ENCODE measurements around the gene VPS9D1. TPM values are rescaled to one million over a fixed set of nuclear protein-coding genes. Genes with fewer than 3 reads are reported as not detected.

The VPS9D1 gene
- total and polyA plus RNA-seq, 2 of the 4 experiments (the other 2 are of a cell fraction): 1.8 to 20.3 TPM

GRCh38 chr16:89722392-89723278 lies 1.9 kb upstream of the VPS9D1 start:
- no peak for ATAC-seq (ENCODE audit: low read depth)
- dilution Hi-C loops (cut with HindIII; ENCODE audit: low sequenced_read_pairs, unreplicated experiment): no loop called here
- H2AK9ac ChIP-seq (replicated peaks; ENCODE audit: low read depth, low read length, poor library complexity): peak overlapping the region; percentile 91

More at GRCh38 chr16:89722392-89723278, 1.9 kb upstream of the VPS9D1 start:
- peak overlapping the region; percentile 45 for H3K9ac ChIP-seq (ENCODE audit: low read depth, low read length)
- H4K8ac ChIP-seq (ENCODE audit: low read depth in 2 of 2, low read length in 2 of 2): peak overlapping the region in 1 of 2 experiments; percentile 48; a peak in 1 of 4 replicates
- no peaks in the 10 kb centered on the region for H3K9me3 ChIP-seq (ENCODE audit: control insufficient read depth, insufficient read depth, low read length)
- CTCF ChIA-PET: no interaction called here
- H4K20me1 ChIP-seq (ENCODE audit: insufficient read depth, low read length): peaks cover 33% of the 10 kb centered on the region
- H3K27me3 ChIP-seq (ENCODE audit: control insufficient read depth, insufficient read depth, low read length): no peaks in the 10 kb centered on the region
- WGBS, 2 experiments (ENCODE audit: extremely low coverage in 2 of 2, insufficient read length in 1 of 2): 29% methylated on average over 34 of the region's 56 CpGs; no CpG with 5 or more reads in 1 of the 2 experiments
- in situ Hi-C loops (cut with MboI; ENCODE audit: low sequenced_read_pairs) (no loop called here), intact Hi-C loops (cut with micrococcal nuclease) (loop anchor here (5.0 to 10.0 kb wide), 2 partner anchors 92 to 140 kb away; partner anchors contain the start of gene FANCA)
- peak overlapping the region; percentile 33; the same call in 1 of the 2 replicates for H3K4ac ChIP-seq (ENCODE audit: low read depth, low read length)
- no peak overlapping the region for H3K18ac ChIP-seq (ENCODE audit: low read depth, low read length)
- peak overlapping the region; percentile 32; the same call in 1 of the 2 replicates for H2AK5ac ChIP-seq (ENCODE audit: low read depth, low read length)
- H2BK5ac ChIP-seq (ENCODE audit: low read depth, low read length, poor library complexity, severe bottlenecking): peak overlapping the region; percentile 56
- 0 out of 2 replicates have a peak, but pooled peaks cover 3% of the 10 kb centered on the region for H3K9me1 ChIP-seq (ENCODE audit: insufficient read depth, low read length)
- peak overlapping the region; percentile 35 for H3K23ac ChIP-seq (ENCODE audit: low read depth, low read length)
- no TSS peak for BruUV-seq (replicated peaks)
- peaks cover 31% of the 10 kb centered on the region for H3K36me3 ChIP-seq (ENCODE audit: control insufficient read depth, insufficient read depth, low read length)
- H3K14ac ChIP-seq (replicated peaks; ENCODE audit: low read depth, low read length): no peak overlapping the region; the same call in 1 of the 2 replicates
- no peak overlapping the region; the same call in 1 of the 2 replicates for H3K56ac ChIP-seq (ENCODE audit: extremely low read depth, insufficient read depth, low read length)
- H4K5ac ChIP-seq (ENCODE audit: low read depth, low read length): no peak overlapping the region
- H3K79me1 ChIP-seq (ENCODE audit: low read depth in 1 of 2, low read length in 2 of 2): peaks cover 41 to 71% of the 10 kb centered on the region in 2 experiments
- H2AFZ ChIP-seq (replicated peaks; ENCODE audit: low read length, poor library complexity): peak overlapping the region; percentile 80
- peak; percentile 16 for DNase-seq
- H3K4me3 ChIP-seq (ENCODE audit: insufficient read depth, low read depth, low read length): peak overlapping the region; percentile 94
- H2BK20ac ChIP-seq (ENCODE audit: low read depth, low read length): no peak overlapping the region
- H3K4me1 ChIP-seq (ENCODE audit: control insufficient read depth, insufficient read depth, low read length): peaks cover 17% of the 10 kb centered on the region
- no peak overlapping the region for H2BK120ac ChIP-seq (ENCODE audit: low read depth, low read length)
- H3K27ac ChIP-seq (ENCODE audit: insufficient read depth, low read length): peak overlapping the region; percentile 75; the same call in 1 of the 2 replicates
- POLR2A ChIA-PET (ENCODE audit: unreplicated experiment): no interaction called here
- no peak overlapping the region for H4K91ac ChIP-seq (ENCODE audit: insufficient read depth, low read depth, low read length)
- TF ChIP-seq CHD1 (IDR thresholded peaks at IDR 0.05; ENCODE audit: low read depth, low read length) (no peak), RCOR1 (IDR thresholded peaks at IDR 0.05; ENCODE audit: insufficient replicate concordance, low read length) (no peak)
- TF ChIP-seq, protein P1, sequence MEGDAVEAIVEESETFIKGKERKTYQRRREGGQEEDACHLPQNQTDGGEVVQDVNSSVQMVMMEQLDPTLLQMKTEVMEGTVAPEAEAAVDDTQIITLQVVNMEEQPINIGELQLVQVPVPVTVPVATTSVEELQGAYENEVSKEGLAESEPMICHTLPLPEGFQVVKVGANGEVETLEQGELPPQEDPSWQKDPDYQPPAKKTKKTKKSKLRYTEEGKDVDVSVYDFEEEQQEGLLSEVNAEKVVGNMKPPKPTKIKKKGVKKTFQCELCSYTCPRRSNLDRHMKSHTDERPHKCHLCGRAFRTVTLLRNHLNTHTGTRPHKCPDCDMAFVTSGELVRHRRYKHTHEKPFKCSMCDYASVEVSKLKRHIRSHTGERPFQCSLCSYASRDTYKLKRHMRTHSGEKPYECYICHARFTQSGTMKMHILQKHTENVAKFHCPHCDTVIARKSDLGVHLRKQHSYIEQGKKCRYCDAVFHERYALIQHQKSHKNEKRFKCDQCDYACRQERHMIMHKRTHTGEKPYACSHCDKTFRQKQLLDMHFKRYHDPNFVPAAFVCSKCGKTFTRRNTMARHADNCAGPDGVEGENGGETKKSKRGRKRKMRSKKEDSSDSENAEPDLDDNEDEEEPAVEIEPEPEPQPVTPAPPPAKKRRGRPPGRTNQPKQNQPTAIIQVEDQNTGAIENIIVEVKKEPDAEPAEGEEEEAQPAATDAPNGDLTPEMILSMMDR (conservative IDR thresholded peaks at IDR 0.05; ENCODE audit: low read depth, low read length): no peak
- H3K4me2 ChIP-seq (ENCODE audit: low read depth, low read length): peak overlapping the region; percentile 96
- no peak overlapping the region for H2BK15ac ChIP-seq (ENCODE audit: low read depth, low read length)

Measured in IMR-90 (cell line).